ENCODE results near the gene FCRL6.
A peak's percentile ranks its signal among the peaks of the same experiment; 100 is the strongest.

Gene FCRL6

GRCh38 chr1:159832309-159832708 lies 30.1 kb downstream of the FCRL6 start:
- 0 out of 22 replicates have a peak overlapping the region, but pooled peaks of 1 of the 11 experiments have one; percentile 25 for H3K9ac ChIP-seq
- H3K9me3 ChIP-seq (replicated peaks in 1 of 11), result no peaks in the 10 kb centered on the region
- H3K4me2 ChIP-seq, result peak overlapping the region in 2 of 11 experiments; percentile 94 to 98; a peak in 4 of 22 replicates
- no peak for TF ChIP-seq Cebpa-rat (IDR thresholded peaks at IDR 0.05)
- peaks cover 0 to 80% (median 0%) of the 10 kb centered on the region in 11 experiments; a peak in 4 of 22 replicates for H4K20me1 ChIP-seq
- H3K27ac ChIP-seq, result no peak overlapping the region
- peaks cover 0 to 81% (median 0%) of the 10 kb centered on the region in 11 experiments; a peak in 6 of 22 replicates for H3K36me3 ChIP-seq
- H3K4me1 ChIP-seq, result peaks cover 0 to 97% (median 26%) of the 10 kb centered on the region in 10 experiments; a peak in 16 of 20 replicates
- H3K27me3 ChIP-seq, result no peaks in the 10 kb centered on the region
- H3K4me3 ChIP-seq, result no peak overlapping the region

- no peak overlapping the region for H3K27ac ChIP-seq
- no peaks in the 10 kb centered on the region for H3K9me3 ChIP-seq (replicated peaks in 1 of 11)
- H3K4me2 ChIP-seq, result peak overlapping the region in 5 of 11 experiments; percentile 12 to 41 (median 30); a peak in 7 of 22 replicates
- H3K4me1 ChIP-seq, result peaks cover 13 to 97% (median 25%) of the 10 kb centered on the region in 10 experiments
- H3K4me3 ChIP-seq, result no peak overlapping the region
- peaks cover 0 to 76% (median 0%) of the 10 kb centered on the region in 11 experiments; a peak in 6 of 22 replicates for H3K36me3 ChIP-seq
- H3K27me3 ChIP-seq, result no peaks in the 10 kb centered on the region
- TF ChIP-seq Cebpa-rat (IDR thresholded peaks at IDR 0.05), result no peak
- H3K9ac ChIP-seq, result no peak overlapping the region
- peaks cover 0 to 93% (median 0%) of the 10 kb centered on the region in 11 experiments; a peak in 4 of 22 replicates for H4K20me1 ChIP-seq
These were observed 33.2 kb downstream of the FCRL6 start for GRCh38 chr1:159835356-159835755.

- Histone ChIP-seq H3K4me1 (peaks cover 13 to 91% (median 25%) of the 10 kb centered on the region in 10 experiments), H3K9me3 (replicated peaks in 1 of 11) (no peaks in the 10 kb centered on the region), H3K36me3 (peaks cover 0 to 69% (median 0%) of the 10 kb centered on the region in 11 experiments; a peak in 6 of 22 replicates), H3K9ac (no peak overlapping the region), H4K20me1 (peaks cover 0 to 86% (median 0%) of the 10 kb centered on the region in 11 experiments; a peak in 4 of 22 replicates), H3K27ac (no peak overlapping the region), H3K27me3 (no peaks in the 10 kb centered on the region), H3K4me2 (peak overlapping the region in 5 of 11 experiments; percentile 12 to 41 (median 30); a peak in 7 of 22 replicates), H3K4me3 (no peak overlapping the region)
- no peak for TF ChIP-seq Cebpa-rat (IDR thresholded peaks at IDR 0.05)
These were observed 33.8 kb downstream of the FCRL6 start for GRCh38 chr1:159835862-159836525.

- Histone ChIP-seq H3K4me2 (peak overlapping the region; percentile 19 to 79 (median 47); a peak in 20 of 22 replicates), H3K4me1 (peaks cover 13 to 65% (median 25%) of the 10 kb centered on the region in 10 experiments), H3K9ac (no peak overlapping the region), H3K27me3 (no peaks in the 10 kb centered on the region), H3K9me3 (replicated peaks in 1 of 11) (no peaks in the 10 kb centered on the region), H3K4me3 (no peak overlapping the region), H3K27ac (peak overlapping the region in 7 of 11 experiments; percentile 8 to 65 (median 56); a peak in 10 of 22 replicates), H4K20me1 (peaks cover 0 to 59% (median 0%) of the 10 kb centered on the region in 11 experiments; a peak in 4 of 22 replicates), H3K36me3 (peaks cover 0 to 42% (median 0%) of the 10 kb centered on the region in 11 experiments; a peak in 6 of 22 replicates)
- TF ChIP-seq Cebpa-rat (IDR thresholded peaks at IDR 0.05), result no peak
These were observed 36.6 kb downstream of the FCRL6 start for GRCh38 chr1:159838715-159839114.

DNA sequence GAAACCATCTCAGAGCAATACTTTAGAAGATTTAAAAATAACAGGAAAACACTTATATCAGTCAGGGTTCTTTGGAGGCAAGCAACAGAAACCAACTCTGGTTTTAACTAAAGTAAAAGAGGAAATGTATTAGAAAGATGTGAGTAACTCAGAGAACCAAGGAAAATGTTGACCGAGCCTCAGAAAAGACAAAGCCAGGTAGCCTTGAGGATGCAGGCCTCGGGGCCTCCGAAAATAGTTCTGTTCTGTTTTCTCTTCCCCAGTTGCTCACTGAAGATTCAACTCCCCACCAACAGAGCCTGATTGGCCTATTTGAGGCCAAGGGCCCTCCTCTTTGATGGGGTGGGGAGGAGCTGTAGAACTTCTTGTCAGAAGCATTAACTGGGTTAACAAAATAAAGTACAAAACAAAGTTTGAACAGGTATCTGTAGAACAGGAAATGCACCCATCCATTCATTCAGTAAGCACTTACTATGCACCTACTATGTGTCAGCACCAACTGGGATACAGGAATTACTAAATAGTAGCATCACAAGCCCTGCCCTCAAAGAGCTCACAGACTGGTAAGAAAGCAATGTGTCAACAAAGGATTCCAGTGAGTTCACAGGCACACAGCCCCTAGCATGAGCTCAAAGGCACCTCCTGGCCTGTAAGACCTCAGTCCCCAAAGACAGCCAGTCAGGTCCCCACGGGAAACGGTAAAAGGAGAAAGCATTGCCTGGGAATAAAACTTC lies 37.1 kb downstream of the FCRL6 start:
- H3K9ac ChIP-seq, result no peak overlapping the region
- no peak for TF ChIP-seq Cebpa-rat (IDR thresholded peaks at IDR 0.05)
- H4K20me1 ChIP-seq, result peaks cover 0 to 54% (median 0%) of the 10 kb centered on the region in 11 experiments; a peak in 4 of 22 replicates
- H3K4me3 ChIP-seq, result no peak overlapping the region
- peak overlapping the region; percentile 19 to 79 (median 47); a peak in 21 of 22 replicates for H3K4me2 ChIP-seq
- H3K9me3 ChIP-seq (replicated peaks in 1 of 11), result no peaks in the 10 kb centered on the region
- peak overlapping the region in 7 of 11 experiments; percentile 8 to 65 (median 56); a peak in 12 of 22 replicates for H3K27ac ChIP-seq
- H3K36me3 ChIP-seq, result peaks cover 0 to 36% (median 0%) of the 10 kb centered on the region in 11 experiments; a peak in 6 of 22 replicates
- H3K27me3 ChIP-seq, result no peaks in the 10 kb centered on the region
- peaks cover 13 to 60% (median 25%) of the 10 kb centered on the region in 10 experiments for H3K4me1 ChIP-seq

DNA sequence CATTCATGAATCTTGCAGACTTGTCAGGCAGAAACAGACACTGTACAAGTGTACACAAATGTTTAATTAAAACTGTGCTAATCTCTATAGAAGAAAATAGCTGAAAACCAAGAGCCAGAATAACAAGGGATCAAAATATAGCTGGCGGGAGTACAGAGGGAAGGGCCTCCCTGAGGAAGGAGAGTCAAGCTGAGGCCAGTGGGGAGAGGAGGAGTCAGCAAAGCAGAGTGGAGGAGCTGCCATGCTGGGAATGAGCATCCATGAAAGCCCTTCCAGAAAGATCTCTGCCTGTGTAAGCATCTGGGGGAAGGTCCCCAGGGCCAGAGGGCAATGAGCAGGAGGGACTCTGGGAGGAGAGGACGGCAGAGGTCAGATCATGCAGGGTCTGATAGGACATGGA lies 39.6 kb downstream of the FCRL6 start:
- H3K4me2 ChIP-seq, result no peak overlapping the region
- no peak overlapping the region for H3K4me3 ChIP-seq
- H3K9ac ChIP-seq, result no peak overlapping the region
- no peaks in the 10 kb centered on the region for H3K9me3 ChIP-seq (replicated peaks in 1 of 11)
- TF ChIP-seq Cebpa-rat (IDR thresholded peaks at IDR 0.05), result no peak
- no peak overlapping the region for H3K27ac ChIP-seq
- H4K20me1 ChIP-seq, result peaks cover 0 to 29% (median 0%) of the 10 kb centered on the region in 11 experiments; a peak in 3 of 22 replicates
- peaks cover 0 to 12% (median 0%) of the 10 kb centered on the region in 11 experiments; a peak in 4 of 22 replicates for H3K36me3 ChIP-seq
- H3K4me1 ChIP-seq, result peaks cover 13 to 38% (median 21%) of the 10 kb centered on the region in 10 experiments
- no peaks in the 10 kb centered on the region for H3K27me3 ChIP-seq

- no peak overlapping the region for H3K27ac ChIP-seq
- peaks cover 12 to 28% (median 18%) of the 10 kb centered on the region in 10 experiments for H3K4me1 ChIP-seq
- H3K9me3 ChIP-seq (replicated peaks in 1 of 11), result no peaks in the 10 kb centered on the region
- TF ChIP-seq Cebpa-rat (IDR thresholded peaks at IDR 0.05), result no peak
- H3K27me3 ChIP-seq, result no peaks in the 10 kb centered on the region
- H3K9ac ChIP-seq, result no peak overlapping the region
- no peak overlapping the region for H3K4me2 ChIP-seq
- H3K4me3 ChIP-seq, result no peak overlapping the region
- H3K36me3 ChIP-seq, result no peaks in the 10 kb centered on the region
- peaks cover 0 to 12% (median 0%) of the 10 kb centered on the region in 11 experiments; a peak in 2 of 22 replicates for H4K20me1 ChIP-seq
These were observed 41.3 kb downstream of the FCRL6 start for GRCh38 chr1:159843459-159843858.

DNA sequence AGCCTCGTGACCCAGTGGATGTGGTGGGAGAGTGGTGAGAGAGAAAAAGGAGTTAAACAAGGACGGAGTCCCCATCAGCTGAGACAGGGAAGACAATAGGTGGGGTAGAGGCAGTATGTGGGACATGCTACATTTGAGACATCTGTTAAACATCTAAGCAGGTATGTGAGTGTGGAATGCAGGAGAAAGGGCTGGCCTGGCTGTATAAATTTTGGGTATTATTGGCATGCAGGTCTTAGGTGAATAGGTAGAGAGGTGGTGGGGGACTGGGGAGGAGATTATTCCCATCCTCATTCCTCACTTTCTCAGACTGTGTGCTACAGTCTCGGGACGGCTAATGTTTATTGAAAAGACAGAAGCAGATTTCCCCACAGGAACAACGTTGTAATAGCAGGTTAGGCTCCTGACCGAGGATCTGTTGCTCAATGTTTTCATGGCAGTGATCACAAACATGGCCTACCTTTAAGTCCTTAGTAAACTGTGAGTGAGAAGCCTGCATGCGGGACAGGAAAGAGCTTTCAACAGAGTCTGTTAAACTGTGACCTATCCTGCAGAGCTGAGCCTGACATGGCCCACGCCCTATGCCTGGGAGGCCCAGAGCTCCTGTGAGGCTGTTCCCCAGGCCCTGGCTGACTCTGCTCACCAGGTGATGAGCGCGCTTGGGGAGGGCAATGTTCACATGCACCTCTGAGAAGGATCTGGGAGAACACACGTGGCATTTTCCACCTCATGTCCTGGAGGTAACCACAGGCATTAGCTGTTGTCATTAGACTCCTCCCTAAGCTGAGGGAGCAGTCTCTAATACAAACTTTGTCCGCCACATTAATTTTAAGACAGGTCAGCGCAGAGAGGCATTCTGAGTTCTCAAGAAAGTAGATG lies 43.8 kb downstream of the FCRL6 start:
- H3K4me1 ChIP-seq, result peaks cover 0 to 31% (median 0%) of the 10 kb centered on the region in 10 experiments; a peak in 8 of 20 replicates
- TF ChIP-seq Cebpa-rat (IDR thresholded peaks at IDR 0.05), result no peak

More for the DNA sequence above, 43.8 kb downstream of the FCRL6 start:
- Histone ChIP-seq H3K9ac (no peak overlapping the region), H3K36me3 (no peaks in the 10 kb centered on the region), H3K4me3 (no peak overlapping the region), H3K4me2 (no peak overlapping the region), H3K9me3 (replicated peaks in 1 of 11) (no peaks in the 10 kb centered on the region), H4K20me1 (no peaks in the 10 kb centered on the region), H3K27me3 (no peaks in the 10 kb centered on the region), H3K27ac (no peak overlapping the region)
